Spleen (tissue), 11 donors: ENCODE measurements around the gene FAM222B. TPM values are rescaled to one million over a fixed set of nuclear protein-coding genes. Genes with fewer than 3 reads are reported as not detected.

Experiments used
- DNase-seq: peaks from one replicate; pipeline ENCODE4 v3.0.0-alpha.2; 2020
- H3K27ac ChIP-seq, 8 donors: fragments of 200-600 bp; sonication (generic) in 7 of 8; 1 replicate in 4 of 8; 2 replicates in 4 of 8; pipeline versions ENCODE4 v1.5.0 to v1.8.0; 2016 to 2021; ENCODE audit warnings: inconsistent platforms in 4 of 8, mild to moderate bottlenecking in 4 of 8, moderate library complexity in 1 of 8
- H3K27me3 ChIP-seq, 7 donors: fragments of 200-600 bp; sonication (generic) in 6 of 7; replicated peaks in 1 of 7; 1 replicate in 4 of 7; 2 replicates in 3 of 7; pipeline versions ENCODE4 v1.5.0 to v1.8.0; 2016 to 2021; ENCODE audit warnings: inconsistent platforms in 3 of 7, mild to moderate bottlenecking in 1 of 7
- H3K36me3 ChIP-seq, 6 donors: fragments of 200-600 bp; sonication (generic) in 5 of 6; 1 replicate in 4 of 6; 2 replicates in 2 of 6; pipeline versions ENCODE4 v1.5.0 to v1.8.0; 2016 to 2021; ENCODE audit warnings: inconsistent platforms in 2 of 6
- H3K4me1 ChIP-seq, 6 donors: fragments of 200-600 bp; sonication (generic) in 5 of 6; 1 replicate in 3 of 6; 2 replicates in 3 of 6; pipeline versions ENCODE4 v1.5.0 to v1.8.0; 2016 to 2021; ENCODE audit warnings: inconsistent platforms in 3 of 6
- H3K4me3 ChIP-seq, 8 donors: fragments of 200-600 bp; sonication (generic) in 7 of 8; 1 replicate in 4 of 8; 2 replicates in 4 of 8; pipeline versions ENCODE4 v1.5.0 to v1.8.0; 2016 to 2021; ENCODE audit warnings: inconsistent platforms in 4 of 8, mild to moderate bottlenecking in 4 of 8, moderate library complexity in 2 of 8
- H3K9me3 ChIP-seq, 8 donors: fragments of 200-600 bp; sonication (generic) in 7 of 8; 1 replicate in 4 of 8; 2 replicates in 4 of 8; pipeline versions ENCODE4 v1.5.0 to v1.8.0; 2016 to 2021; ENCODE audit warnings: inconsistent platforms in 4 of 8
- CTCF ChIP-seq, 11 experiments: fragments of 200-600 bp in 7 of 11; fragments of 450-650 bp in 4 of 11; sonication (generic) in 4 of 11; IDR thresholded peaks in 8 of 11; conservative IDR thresholded peaks in 3 of 11; 1 replicate in 7 of 11; 2 replicates in 4 of 11; pipeline versions ENCODE4 v1.4.0 to v1.8.0; 2016 to 2021; ENCODE audit warnings: antibody characterized with exemption in 11 of 11, inconsistent platforms in 4 of 11, mild to moderate bottlenecking in 1 of 11
- POLR2A ChIP-seq, 3 donors: fragments of 450-650 bp; IDR thresholded peaks; one replicate each; pipeline ENCODE4 v1.5.1; 2017; ENCODE audit warnings: antibody characterized with exemption in 3 of 3, mild to moderate bottlenecking in 1 of 3
- POLR2AphosphoS5 ChIP-seq, 3 donors: sonication (generic); formaldehyde crosslinking; IDR thresholded peaks; one replicate each; pipeline ENCODE4 v1.5.1; 2017; ENCODE audit warnings: antibody characterized with exemption in 3 of 3
- WGBS, 5 donors: extraction: QIAGEN DNeasy Blood & Tissue Kit in 3 of 5; methylation state at CpG; one replicate each; pipeline versions ENCODE4 v1.1.5 to v1.1.7; 2013 to 2018; 5-methylcytosine and 5-hydroxymethylcytosine counted together
- intact Hi-C: fragments of 100-400 bp; cut with DNase I; formaldehyde crosslinking; loops from one replicate; pipeline ENCODE4 v1.15.0; 2023; ENCODE audit warnings: low total_unique reads
- polyA plus RNA-seq, 3 donors: library from polyadenylated mRNA; stranded (reverse); fragments of 200-250 nt; gene quantifications; one replicate each; pipeline ENCODE4 v1.2.1, GENCODE V29; 2013
- total RNA-seq, 7 donors: library from RNA; depleted of rRNA in 3 of 7; stranded (reverse); fragments of >200 nt in 3 of 7; fragmentation: NEBNext Ultra II Directional in 4 of 7; extraction: Animal tissue kit (Norgen Biotek cat#: 25700) in 4 of 7; gene quantifications; one replicate each; pipeline versions ENCODE4 v1.1.0 to v1.2.1, GENCODE V29; 2016 to 2021
- donor health status: healthy with polysubstance abuse.
- donor health status: DM: no; HTN: no; CAD: no; lungs with moderate emphysema.
- donor health status: DM: no; HTN: no; CAD: no.
- donor health status: Bipolar disorder and iron deficiency.
- donor health status: healthy.
- donor health status: DM: no; HTN: no; CAD: no.
- donor health status: DM: yes; HTN: yes; CAD: no.

FAM222B gene
- total and polyA plus RNA-seq, 10 donors: 2.9 to 23.6 (median 15.0) TPM

- Histone ChIP-seq H3K36me3 (peaks cover 0 to 82% (median 27%) of the 10 kb centered on the region in 6 donors), H3K9me3 (no peaks in the 10 kb centered on the region)
These were observed 78.8 kb downstream of the FAM222B start for GRCh38 chr17:28763804-28764266.

GRCh38 chr17:28763137-28763799, 79.3 kb downstream of the FAM222B start:
- DNase-seq: no peak
- Histone ChIP-seq H3K36me3 (peaks cover 0 to 88% (median 33%) of the 10 kb centered on the region in 6 donors), H3K4me1 (peaks cover 12 to 39% (median 27%) of the 10 kb centered on the region in 6 donors), H3K27ac (no peak overlapping the region), H3K9me3 (no peaks in the 10 kb centered on the region), H3K4me3 (no peak overlapping the region), H3K27me3 (no peaks in the 10 kb centered on the region)
- no peak for TF ChIP-seq CTCF (IDR thresholded peaks at IDR 0.05 in 8 of 11, conservative IDR thresholded peaks at IDR 0.05 in 3 of 11)
- TF ChIP-seq POLR2A (IDR thresholded peaks at IDR 0.05): no peak
- TF ChIP-seq POLR2AphosphoS5 (IDR thresholded peaks at IDR 0.05): no peak
- 62 to 96% (median 86%) methylated on average over 1 of the region's 1 CpG for WGBS, 5 donors
- intact Hi-C loops: loop anchor here (10.0 kb wide), 2 partner anchors 52 to 152 kb away; no protein-coding TSS in a partner anchor

More at GRCh38 chr17:28763804-28764266, 78.8 kb downstream of the FAM222B start:
- no peak overlapping the region for H3K4me3 ChIP-seq
- 68 to 74% (median 70%) methylated on average over 5 of the region's 5 CpGs for WGBS, 5 donors
- intact Hi-C loops: loop anchor here (10.0 kb wide), 2 partner anchors 51 to 151 kb away; no protein-coding TSS in a partner anchor
- no peak for TF ChIP-seq POLR2A (IDR thresholded peaks at IDR 0.05)
- TF ChIP-seq CTCF (IDR thresholded peaks at IDR 0.05 in 8 of 11, conservative IDR thresholded peaks at IDR 0.05 in 3 of 11): peak; percentile 82 to 94 (median 89)
- TF ChIP-seq POLR2AphosphoS5 (IDR thresholded peaks at IDR 0.05): no peak
- H3K27me3 ChIP-seq: no peaks in the 10 kb centered on the region
- peaks cover 12 to 39% (median 27%) of the 10 kb centered on the region in 6 donors for H3K4me1 ChIP-seq
- H3K27ac ChIP-seq: no peak overlapping the region
- no peak for DNase-seq

GRCh38 chr17:28760601-28761562, 81.7 kb downstream of the FAM222B start:
- WGBS, 5 donors: 37 to 45% (median 38%) methylated on average over 9 of the region's 9 CpGs
- intact Hi-C loops: loop anchor here (10.0 kb wide), 2 partner anchors 54 to 154 kb away; no protein-coding TSS in a partner anchor
- H3K36me3 ChIP-seq: peaks cover 0 to 91% (median 29%) of the 10 kb centered on the region in 6 donors

More at GRCh38 chr17:28760601-28761562, 81.7 kb downstream of the FAM222B start:
- H3K4me1 ChIP-seq: peaks cover 12 to 39% (median 27%) of the 10 kb centered on the region in 6 donors
- no peaks in the 10 kb centered on the region for H3K27me3 ChIP-seq
- peak; percentile 90 for DNase-seq
- H3K4me3 ChIP-seq: no peak overlapping the region
- TF ChIP-seq CTCF (IDR thresholded peaks at IDR 0.05 in 8 of 11, conservative IDR thresholded peaks at IDR 0.05 in 3 of 11): no peak
- no peak for TF ChIP-seq POLR2A (IDR thresholded peaks at IDR 0.05)
- TF ChIP-seq POLR2AphosphoS5 (IDR thresholded peaks at IDR 0.05): peak in 1 of 3 donors; percentile 56
- peak overlapping the region in 7 of 8 donors; percentile 3 to 61 (median 43) for H3K27ac ChIP-seq
- no peaks in the 10 kb centered on the region for H3K9me3 ChIP-seq
